A549 (cell line): Measurements from ENCODE around the gene GET4. TPM values are rescaled to one million over a fixed set of nuclear protein-coding genes. Genes with fewer than 3 reads are reported as not detected.

Experiments used
- ATAC-seq, 2 experiments: fragments of 200-7000 bp in 1 of 2; fragments of >200 bp in 1 of 2; cut with Nextera tagmentation in 1 of 2; cut with Tn5 transposase in 1 of 2; 3 replicates each; pipeline versions ENCODE4 v1.8.0 to v1.9.1; 2018 to 2020; ENCODE audit warnings: mild to moderate bottlenecking in 1 of 2, moderate library complexity in 1 of 2
- CTCF ChIA-PET: fragments of 300-600 bp; sonication (Branson Sonifier 250); formaldehyde crosslinking; extraction: SDS; loops from one replicate; lab custom pipeline; 2021; ENCODE audit warnings: antibody characterized with exemption, inconsistent platforms; lab: Yijun Ruan, JAX
- POLR2A ChIA-PET: fragments of 350-600 bp; formaldehyde crosslinking; extraction: SDS; loops from one replicate; lab custom pipeline; 2021; ENCODE audit warnings: antibody characterized with exemption, inconsistent platforms; lab: Yijun Ruan, JAX
- DNase-seq, 2 experiments: peaks; one replicate each; pipeline versions ENCODE4 v3.0.0 to v3.0.0-alpha.2; 2011 to 2016; ENCODE audit warnings: low read depth in 1 of 2, low spot score in 1 of 2
- FAIRE-seq: peaks from 2 replicates; lab custom pipeline; 2011; peaks lifted over from hg19 to GRCh38; lab: Jason Lieb, UNC
- H3K27ac ChIP-seq, 2 experiments: fragments of >200 bp; sonication (Bioruptor Twin); formaldehyde crosslinking; 3 replicates each; pipeline ENCODE4 v1.5.1; 2016 to 2017
- H3K4me1 ChIP-seq: fragments of >200 bp; sonication (Bioruptor Twin); formaldehyde crosslinking; 3 replicates; pipeline ENCODE4 v1.6.1; 2016
- H3K4me2 ChIP-seq: fragments of >200 bp; sonication (Bioruptor Twin); formaldehyde crosslinking; 3 replicates; pipeline ENCODE4 v1.6.1; 2016
- H3K4me3 ChIP-seq: fragments of >200 bp; sonication (Bioruptor Twin); formaldehyde crosslinking; 3 replicates; pipeline ENCODE4 v1.5.1; 2016
- H3K9me3 ChIP-seq: fragments of >200 bp; sonication (Bioruptor Twin); formaldehyde crosslinking; 3 replicates; pipeline ENCODE4 v1.6.1; 2016
- EHMT2 ChIP-seq: fragments of 200-600 bp; sonication (generic); IDR thresholded peaks from 2 replicates; pipeline ENCODE4 v1.6.1; 2016; ENCODE audit warnings: antibody characterized with exemption, low read depth, mild to moderate bottlenecking, moderate library complexity
- ELK1 ChIP-seq: fragments of 150-350 bp; IDR thresholded peaks from 2 replicates; pipeline ENCODE4 v1.6.1; 2014; ENCODE audit warnings: low read depth, mild to moderate bottlenecking, low read length
- GATA3 ChIP-seq: IDR thresholded peaks from 2 replicates; pipeline ENCODE4 v1.6.1; 2012; ENCODE audit warnings: borderline replicate concordance
- HEYL ChIP-seq: fragments of 250-450 bp; sonication (Bioruptor Pico); IDR thresholded peaks from 2 replicates; pipeline ENCODE4 v1.8.0; 2021; ENCODE audit warnings: mild to moderate bottlenecking, moderate library complexity
- HMGXB4 ChIP-seq: fragments of 250-450 bp; sonication (Bioruptor Pico); IDR thresholded peaks from 2 replicates; pipeline ENCODE4 v1.5.0; 2021; ENCODE audit warnings: mild to moderate bottlenecking, moderate library complexity, borderline replicate concordance
- HOXB5 ChIP-seq: fragments of 250-450 bp; sonication (Bioruptor Pico); IDR thresholded peaks from 2 replicates; pipeline ENCODE4 v1.5.0; 2020; ENCODE audit warnings: mild to moderate bottlenecking, moderate library complexity
- JUN ChIP-seq, 2 experiments: fragments of >200 bp; sonication (Bioruptor Twin); formaldehyde crosslinking; IDR thresholded peaks; 2 replicates in 1 of 2; 3 replicates in 1 of 2; pipeline ENCODE4 v1.6.1; 2016 to 2017
- MAZ ChIP-seq: fragments of 150-350 bp; IDR thresholded peaks from 2 replicates; pipeline ENCODE4 v1.6.1; 2014; ENCODE audit warnings: antibody characterized with exemption, low read depth, low read length, borderline replicate concordance
- PHF8 ChIP-seq: fragments of 200-600 bp; sonication (generic); IDR thresholded peaks from 2 replicates; pipeline ENCODE4 v1.6.1; 2016; ENCODE audit warnings: low read depth, mild to moderate bottlenecking, antibody characterized with exemption, moderate library complexity, borderline replicate concordance
- POLR2A ChIP-seq: IDR thresholded peaks from 2 replicates; pipeline ENCODE4 v1.6.1; 2012; ENCODE audit warnings: mild to moderate bottlenecking, low read length
- RAD21 ChIP-seq, 2 experiments: fragments of >200 bp in 1 of 2; sonication (Bioruptor Twin) in 1 of 2; formaldehyde crosslinking in 1 of 2; IDR thresholded peaks in 1 of 2; conservative IDR thresholded peaks in 1 of 2; 2 replicates in 1 of 2; 3 replicates in 1 of 2; pipeline ENCODE4 v1.6.1; 2012 to 2018; ENCODE audit warnings: inconsistent platforms in 1 of 2
- RFX5 ChIP-seq: fragments of 450-650 bp; IDR thresholded peaks from 2 replicates; pipeline ENCODE4 v1.7.1; 2014; ENCODE audit warnings: antibody characterized with exemption, mild to moderate bottlenecking, moderate library complexity
- SMC3 ChIP-seq: fragments of >200 bp; sonication (Bioruptor Twin); formaldehyde crosslinking; IDR thresholded peaks from 3 replicates; pipeline ENCODE4 v1.6.1; 2018; ENCODE audit warnings: inconsistent platforms
- TP53 ChIP-seq: fragments of 250-450 bp; sonication (Bioruptor Pico); IDR thresholded peaks from 2 replicates; pipeline ENCODE4 v1.5.0; 2021; ENCODE audit warnings: mild to moderate bottlenecking, moderate library complexity
- ZFP36 ChIP-seq: fragments of 450-650 bp; IDR thresholded peaks from 2 replicates; pipeline ENCODE4 v1.6.1; 2014; ENCODE audit warnings: borderline replicate concordance; ENCODE audit not compliant: partially characterized antibody
- WGBS: methylation state at CpG from one replicate; pipeline ENCODE4 v1.1.6; 2017; ENCODE audit errors: missing lambda C conversion rate; 5-methylcytosine and 5-hydroxymethylcytosine counted together
- polyA plus RNA-seq, 4 experiments: library from polyadenylated mRNA; depleted of rRNA in 3 of 4; stranded (reverse); fragments of >200 nt; fragmentation: RNase III in 1 of 4; extraction: RNeasy Plus Mini Kit Qiagen cat#74134 plus additional on column Dnase treatment in 1 of 4; gene quantifications; 2 replicates in 3 of 4; 3 replicates in 1 of 4; pipeline ENCODE4 v1.2.3, GENCODE V29; 2011 to 2017

GET4 gene
- polyA plus RNA-seq, 2 of the 4 experiments (the other 2 are of a cell fraction) = 26.1 to 37.0 TPM

- no peaks in the 10 kb centered on the region for H3K9me3 ChIP-seq
- WGBS = 83% methylated on average over 25 of the region's 30 CpGs
- no peaks in the 10 kb centered on the region for H3K4me1 ChIP-seq
- H3K27ac ChIP-seq = no peak overlapping the region
- no peak for TF ChIP-seq ELK1
- TF ChIP-seq EHMT2 = no peak
- no peak for TF ChIP-seq HEYL (CRISPR knock-in tag)
- TF ChIP-seq HOXB5 (CRISPR knock-in tag) = no peak
- no peak for TF ChIP-seq MAZ
- TF ChIP-seq GATA3 = no peak
- TF ChIP-seq TP53 (CRISPR knock-in tag) = no peak
- TF ChIP-seq PHF8 = no peak
- TF ChIP-seq RAD21 (conservative IDR thresholded peaks at IDR 0.05 in 1 of 2, IDR thresholded peaks at IDR 0.05 in 1 of 2) = no peak
- no peak for TF ChIP-seq JUN (IDR thresholded peaks at IDR 0.05)
- TF ChIP-seq HMGXB4 (CRISPR knock-in tag) = no peak
- TF ChIP-seq SMC3 = no peak
- TF ChIP-seq RFX5 = no peak
- no peak for TF ChIP-seq ZFP36
- no peak for TF ChIP-seq POLR2A
- ChIA-PET POLR2A (no interaction called here), CTCF (interaction anchor here (1.2 kb wide), 1 partner anchor 38 kb away, joined by 3 read pairs; no protein-coding TSS in a partner anchor)
- H3K4me3 ChIP-seq = no peak overlapping the region
- DNase-seq = no peak
- no peak overlapping the region for H3K4me2 ChIP-seq
- no peak for FAIRE-seq
- peak; percentile 35 to 55 for ATAC-seq
Measured at GRCh38 chr7:945556-946255, 69.4 kb downstream of the GET4 start.

Other genes with a start within 250 kb of the GET4 start
- gene DNAAF5, start 149.9 kb upstream of the GET4 start, polyA plus RNA-seq (2011; rRNA removed) = 27.8 and 28.0 TPM in 2 replicates
- gene DNAAF5, start 149.9 kb upstream of the GET4 start, polyA plus RNA-seq (2017; fragmentation: RNase III; extraction: RNeasy Plus Mini Kit Qiagen cat#74134 plus additional on column Dnase treatment) = 34.4 to 35.4 TPM (median 34.7 TPM) in 3 replicates
- gene PRKAR1B, start 149.3 kb upstream of the GET4 start, polyA plus RNA-seq (2011; rRNA removed) = 8.5 and 10.1 TPM in 2 replicates
- 32.0 to 35.7 TPM (median 33.7 TPM) in 3 replicates for gene PRKAR1B, start 149.3 kb upstream of the GET4 start, polyA plus RNA-seq (2017; fragmentation: RNase III; extraction: RNeasy Plus Mini Kit Qiagen cat#74134 plus additional on column Dnase treatment)
- gene SUN1, start 44.1 kb upstream of the GET4 start, polyA plus RNA-seq (2011; rRNA removed) = 129 and 130 TPM in 2 replicates
- gene SUN1, start 44.1 kb upstream of the GET4 start, polyA plus RNA-seq (2017; fragmentation: RNase III; extraction: RNeasy Plus Mini Kit Qiagen cat#74134 plus additional on column Dnase treatment) = 55.5 to 60.7 TPM (median 57.5 TPM) in 3 replicates
- 1.7 and 2.2 TPM in 2 replicates for gene ADAP1, start 78.1 kb downstream of the GET4 start, polyA plus RNA-seq (2011; rRNA removed)
- 1.1 to 2.5 TPM (median 1.9 TPM) in 3 replicates for gene ADAP1, start 78.1 kb downstream of the GET4 start, polyA plus RNA-seq (2017; fragmentation: RNase III; extraction: RNeasy Plus Mini Kit Qiagen cat#74134 plus additional on column Dnase treatment)
- 5.4 and 7.6 TPM in 2 replicates for gene COX19, start 99.0 kb downstream of the GET4 start, polyA plus RNA-seq (2011; rRNA removed)
- 6.2 to 7.1 TPM (median 7.0 TPM) in 3 replicates for gene COX19, start 99.0 kb downstream of the GET4 start, polyA plus RNA-seq (2017; fragmentation: RNase III; extraction: RNeasy Plus Mini Kit Qiagen cat#74134 plus additional on column Dnase treatment)
- not detected in 2 replicates for gene CYP2W1, start 106.6 kb downstream of the GET4 start, polyA plus RNA-seq (2011; rRNA removed)
- gene CYP2W1, start 106.6 kb downstream of the GET4 start, polyA plus RNA-seq (2017; fragmentation: RNase III; extraction: RNeasy Plus Mini Kit Qiagen cat#74134 plus additional on column Dnase treatment) = not detected in 3 replicates
- 0.50 and 0.87 TPM in 2 replicates for gene GPR146, start 168.0 kb downstream of the GET4 start, polyA plus RNA-seq (2011; rRNA removed)
- 0.70 to 0.75 TPM (median 0.74 TPM) in 3 replicates for gene GPR146, start 168.0 kb downstream of the GET4 start, polyA plus RNA-seq (2017; fragmentation: RNase III; extraction: RNeasy Plus Mini Kit Qiagen cat#74134 plus additional on column Dnase treatment)
- gene GPER1, start 211.6 kb downstream of the GET4 start, polyA plus RNA-seq (2011; rRNA removed) = 0.23 and 0.30 TPM in 2 replicates
- 0.50 to 0.80 TPM (median 0.54 TPM) in 3 replicates for gene GPER1, start 211.6 kb downstream of the GET4 start, polyA plus RNA-seq (2017; fragmentation: RNase III; extraction: RNeasy Plus Mini Kit Qiagen cat#74134 plus additional on column Dnase treatment)